Endothelial cell of umbilical vein (primary cell): Measurements from ENCODE around the gene HOXC12. TPM values are rescaled to one million over a fixed set of nuclear protein-coding genes. Genes with fewer than 3 reads are reported as not detected.

Experiments
- BruUV-seq: library from RNA; stranded (reverse); fragments of 400-500 nt; replicated peaks from 2 replicates; lab custom pipeline; 2021; lab: Mats Ljungman, UMichigan
- CTCF ChIA-PET: fragments of 300-600, 350-600 bp; sonication (Branson Sonifier 250); formaldehyde crosslinking; loops from one replicate; lab custom pipeline; 2021; ENCODE audit warnings: antibody characterized with exemption, inconsistent platforms; lab: Charles Lee
- POLR2A ChIA-PET: fragments of 300-600, 350-600 bp; sonication (Branson Sonifier 250); formaldehyde crosslinking; loops from one replicate; lab custom pipeline; 2021; ENCODE audit warnings: antibody characterized with exemption, inconsistent platforms; lab: Charles Lee
- DNase-seq: peaks from one replicate; pipeline ENCODE4 v3.0.0-alpha.2; 2011; ENCODE audit warnings: low read depth, low spot score
- FAIRE-seq: peaks from 2 replicates; lab custom pipeline; 2011; peaks lifted over from hg19 to GRCh38; lab: Jason Lieb, UNC
- H2AFZ ChIP-seq: 2 replicates; pipeline ENCODE4 v1.6.0; 2012; ENCODE audit warnings: low read depth, low read length, control low read depth, inconsistent platforms
- H3K27ac ChIP-seq: 2 replicates; pipeline ENCODE4 v1.5.1; 2011; ENCODE audit warnings: low read depth, mild to moderate bottlenecking, control low read depth, low read length, moderate library complexity; ENCODE audit not compliant: insufficient read depth
- H3K27me3 ChIP-seq, 2 experiments: 2 replicates each; pipeline versions ENCODE4 v1.6.0 to v1.6.1; 2011; ENCODE audit warnings: low read length in 2 of 2, mixed read lengths in 1 of 2; ENCODE audit not compliant: control insufficient read depth in 2 of 2, insufficient read depth in 2 of 2
- H3K36me3 ChIP-seq, 2 experiments: 2 replicates in 1 of 2; 3 replicates in 1 of 2; pipeline ENCODE4 v1.5.1; 2011; ENCODE audit warnings: low read length in 2 of 2, mild to moderate bottlenecking in 1 of 2, moderate library complexity in 1 of 2; ENCODE audit not compliant: control insufficient read depth in 2 of 2, insufficient read depth in 2 of 2; ENCODE audit errors: extremely low read depth in 1 of 2
- H3K4me1 ChIP-seq: 3 replicates; pipeline ENCODE4 v1.5.1; 2011; ENCODE audit warnings: mild to moderate bottlenecking, low read length; ENCODE audit not compliant: control insufficient read depth, insufficient read depth; ENCODE audit errors: extremely low read depth
- H3K4me2 ChIP-seq: 2 replicates; pipeline ENCODE4 v1.6.1; 2011; ENCODE audit warnings: low read length, control low read depth, mixed read lengths; ENCODE audit not compliant: insufficient read depth
- H3K4me3 ChIP-seq, 3 experiments: fragments of 200-600 bp in 1 of 3; sonication (generic), shearing (Covaris generic) in 1 of 3; replicated peaks in 1 of 3; 2 replicates each; pipeline ENCODE4 v1.5.1; 2011 to 2016; ENCODE audit warnings: control low read depth in 3 of 3, low read length in 3 of 3, mild to moderate bottlenecking in 2 of 3, inconsistent platforms in 1 of 3, low read depth in 1 of 3, moderate library complexity in 1 of 3; ENCODE audit not compliant: insufficient read depth in 1 of 3
- H3K79me2 ChIP-seq: 2 replicates; pipeline ENCODE4 v1.6.0; 2012; ENCODE audit warnings: low read length, inconsistent platforms; ENCODE audit not compliant: control insufficient read depth, insufficient read depth
- H3K9ac ChIP-seq: replicated peaks from 2 replicates; pipeline ENCODE3; 2011; ENCODE audit warnings: low read length, control low read depth; ENCODE audit not compliant: insufficient read depth; ENCODE audit errors: extremely low read depth
- H3K9me1 ChIP-seq: replicated peaks from 3 replicates; pipeline ENCODE4 v1.6.0; 2011; ENCODE audit warnings: mild to moderate bottlenecking, low read length; ENCODE audit not compliant: control insufficient read depth, insufficient read depth; ENCODE audit errors: extremely low read depth
- H3K9me3 ChIP-seq: replicated peaks from 2 replicates; pipeline ENCODE4 v1.5.1; 2012; ENCODE audit warnings: low read length, inconsistent platforms; ENCODE audit not compliant: control insufficient read depth, insufficient read depth
- H4K20me1 ChIP-seq: replicated peaks from 2 replicates; pipeline ENCODE3; 2011; ENCODE audit warnings: mild to moderate bottlenecking, low read length; ENCODE audit not compliant: control insufficient read depth, insufficient read depth; ENCODE audit errors: extremely low read depth
- EZH2 ChIP-seq: IDR thresholded peaks from 2 replicates; pipeline ENCODE4 v1.6.1; 2012; ENCODE audit warnings: borderline replicate concordance, low read depth, mild to moderate bottlenecking, moderate library complexity, low read length, inconsistent platforms; ENCODE audit not compliant: severe bottlenecking
- FOS ChIP-seq: IDR thresholded peaks from 2 replicates; pipeline ENCODE4 v1.6.1; 2011; ENCODE audit warnings: mild to moderate bottlenecking, low read length, moderate library complexity, borderline replicate concordance; ENCODE audit not compliant: insufficient read depth
- GATA2 ChIP-seq: IDR thresholded peaks from 2 replicates; pipeline ENCODE4 v1.7.0; 2011; ENCODE audit warnings: low read depth, mild to moderate bottlenecking, moderate library complexity, mixed read lengths, low read length; ENCODE audit not compliant: insufficient read length, insufficient read depth
- JUN ChIP-seq: IDR thresholded peaks from 2 replicates; pipeline ENCODE4 v1.6.1; 2011; ENCODE audit warnings: borderline replicate concordance, low read depth; ENCODE audit not compliant: insufficient read length, insufficient read depth
- MYC ChIP-seq: IDR thresholded peaks from one replicate; pipeline ENCODE4 v1.6.1; 2011; ENCODE audit warnings: mild to moderate bottlenecking, low read depth, low read length
- POLR2A ChIP-seq: IDR thresholded peaks from 2 replicates; pipeline ENCODE4 v1.6.1; 2012; ENCODE audit warnings: low read depth, mild to moderate bottlenecking, control low read depth, low read length
- POLR2AphosphoS5 ChIP-seq: IDR thresholded peaks from 2 replicates; pipeline ENCODE4 v1.6.1; 2012; ENCODE audit warnings: low read depth, mild to moderate bottlenecking, control low read depth, low read length, moderate library complexity; ENCODE audit not compliant: insufficient read depth
- dilution Hi-C: fragments of 300-500 bp; cut with MboI; formaldehyde crosslinking; loops from one replicate; pipeline ENCODE4 v1.15.0; 2019; ENCODE audit warnings: low sequenced_read_pairs; ENCODE audit not compliant: extremely low pct_ligation_motif_present
- intact Hi-C: fragments of 100-400 bp; cut with micrococcal nuclease; formaldehyde crosslinking; loops from one replicate; pipeline ENCODE4 v1.10.0; 2022
- polyA plus RNA-seq, 4 experiments: library from polyadenylated mRNA; depleted of rRNA in 3 of 4; stranded (reverse) in 3 of 4; unstranded in 1 of 4; fragments of >200 nt; gene quantifications; 2 replicates each; pipeline versions ENCODE4 v1.2.1 to v1.2.3, GENCODE V29; 2011 to 2012; ENCODE audit warnings: missing spikeins in 1 of 4
- total RNA-seq: library from RNA; stranded (reverse); gene quantifications from 2 replicates; pipeline ENCODE4 v1.2.3, GENCODE V29; 2021
- TF ChIP-seq, protein P1 (sequence below): IDR thresholded peaks from 2 replicates; pipeline ENCODE4 v1.6.1; 2011; ENCODE audit not compliant: insufficient read depth, insufficient read length
- TF ChIP-seq, protein P2 (sequence below), 2 donors: IDR thresholded peaks; 1 replicate in 1 of 2; 2 replicates in 1 of 2; pipeline ENCODE4 v1.5.1; 2011; ENCODE audit warnings: low read length in 2 of 2, mild to moderate bottlenecking in 2 of 2, moderate library complexity in 2 of 2, control low read depth in 1 of 2, inconsistent platforms in 1 of 2, low read depth in 1 of 2; ENCODE audit not compliant: insufficient read depth in 1 of 2; ENCODE audit errors: extremely low read depth in 1 of 2

HOXC12 gene
- total and polyA plus RNA-seq, 2 donors (not counting 3 experiments of a cell fraction or from before 2014, with no cell fraction given), result not detected

DNA sequence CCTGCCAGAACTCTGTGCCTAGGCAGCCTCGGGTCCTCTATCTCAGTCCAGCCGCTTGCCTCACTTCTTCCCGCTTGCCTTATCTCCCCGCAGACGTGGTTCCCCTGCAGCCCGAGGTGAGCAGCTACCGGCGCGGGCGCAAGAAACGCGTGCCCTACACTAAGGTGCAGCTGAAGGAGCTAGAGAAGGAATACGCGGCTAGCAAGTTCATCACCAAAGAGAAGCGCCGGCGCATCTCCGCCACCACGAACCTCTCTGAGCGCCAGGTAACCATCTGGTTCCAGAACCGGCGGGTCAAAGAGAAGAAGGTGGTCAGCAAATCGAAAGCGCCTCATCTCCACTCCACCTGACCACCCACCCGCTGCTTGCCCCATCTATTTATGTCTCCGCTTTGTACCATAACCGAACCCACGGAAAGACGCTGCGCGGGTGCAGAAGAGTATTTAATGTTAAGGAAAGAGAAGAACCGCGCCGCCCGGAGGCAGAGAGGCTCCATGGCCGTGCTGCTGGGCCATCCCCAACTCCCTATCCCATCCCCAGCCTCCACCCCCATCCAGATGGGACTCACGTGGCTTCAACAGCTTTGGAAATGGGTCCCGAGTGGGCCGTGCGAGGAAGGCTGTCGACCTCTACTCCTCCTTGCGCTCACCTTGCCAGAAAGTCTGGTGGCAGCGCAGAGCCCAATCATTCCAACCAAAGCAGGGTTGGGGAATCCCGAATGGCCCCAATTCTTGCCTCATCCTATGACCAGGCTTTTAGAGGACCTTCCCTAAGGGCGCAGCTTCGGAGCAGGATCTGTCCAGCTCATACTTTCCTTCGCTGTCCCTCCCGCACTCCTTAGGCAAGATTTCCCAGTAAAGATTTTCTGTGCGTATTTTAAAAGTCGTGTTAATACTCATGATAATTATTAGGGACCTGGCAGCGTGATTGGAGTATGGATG, 9.5 kb upstream of the HOXC12 start:
- no peak overlapping the region for H3K9ac ChIP-seq
- no peaks in the 10 kb centered on the region for H3K4me1 ChIP-seq
- no peaks in the 10 kb centered on the region for H3K79me2 ChIP-seq
- no peaks in the 10 kb centered on the region for H4K20me1 ChIP-seq
- no peak overlapping the region for H3K27ac ChIP-seq
- CTCF ChIA-PET, result interaction anchor here (0.5 kb wide), 1 partner anchor 247 kb away, joined by 3 read pairs; no protein-coding TSS in a partner anchor
- H3K9me1 ChIP-seq, result no peaks in the 10 kb centered on the region
- H3K9me3 ChIP-seq, result no peaks in the 10 kb centered on the region
- POLR2A ChIA-PET, result no interaction called here
- intact Hi-C loops (no loop called here), dilution Hi-C loops (no loop called here)
- no peak overlapping the region for H3K4me3 ChIP-seq
- no peak overlapping the region for H3K4me2 ChIP-seq
- FAIRE-seq (no peak), DNase-seq (no peak)
- TF ChIP-seq EZH2 (peak; percentile 72), MYC (no peak)
- no peak overlapping the region for H2AFZ ChIP-seq
- H3K36me3 ChIP-seq, result no peaks in the 10 kb centered on the region
- H3K27me3 ChIP-seq, result peaks cover 78 to 94% of the 10 kb centered on the region in 2 experiments
- BruUV-seq, result no TSS peak

DNA sequence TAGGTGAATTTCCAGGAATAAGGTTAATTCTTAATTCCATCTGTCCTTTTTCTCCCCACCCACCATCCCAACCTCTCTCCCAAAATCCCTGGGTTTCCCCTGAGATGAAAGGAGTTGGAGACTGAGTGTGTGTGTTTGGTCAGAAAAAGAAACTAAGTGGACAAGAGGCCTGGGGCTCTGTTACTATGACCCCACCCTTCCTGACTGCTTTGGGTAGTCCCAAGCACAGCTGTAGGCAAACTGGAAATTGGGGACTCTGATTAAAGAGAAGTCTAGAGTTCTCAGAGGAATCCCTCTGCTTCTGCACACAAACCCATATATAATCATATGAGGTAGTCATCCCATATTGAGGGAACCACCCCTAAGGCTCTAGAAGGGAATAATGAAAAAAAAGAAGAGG, 7.0 kb upstream of the HOXC12 start:
- DNase-seq (no peak), FAIRE-seq (no peak)
- intact Hi-C loops, result no loop called here
- CTCF ChIA-PET, result no interaction called here
- POLR2A ChIA-PET, result no interaction called here
- Histone ChIP-seq H2AFZ (no peak overlapping the region), H3K4me3 (no peak overlapping the region), H3K79me2 (no peaks in the 10 kb centered on the region), H3K27me3 (peaks cover 90 to 97% of the 10 kb centered on the region in 2 experiments), H3K9ac (no peak overlapping the region), H3K9me1 (no peaks in the 10 kb centered on the region), H4K20me1 (no peaks in the 10 kb centered on the region), H3K36me3 (no peaks in the 10 kb centered on the region), H3K27ac (no peak overlapping the region), H3K4me2 (no peak overlapping the region), H3K4me1 (no peaks in the 10 kb centered on the region), H3K9me3 (no peaks in the 10 kb centered on the region)
- no TSS peak for BruUV-seq
- dilution Hi-C loops, result no loop called here
- TF ChIP-seq POLR2A (no peak), EZH2 (no peak), GATA2 (no peak), FOS (no peak), POLR2AphosphoS5 (no peak), MYC (no peak), JUN (no peak)
- TF ChIP-seq, protein P1, sequence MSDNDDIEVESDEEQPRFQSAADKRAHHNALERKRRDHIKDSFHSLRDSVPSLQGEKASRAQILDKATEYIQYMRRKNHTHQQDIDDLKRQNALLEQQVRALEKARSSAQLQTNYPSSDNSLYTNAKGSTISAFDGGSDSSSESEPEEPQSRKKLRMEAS, result no peak
- TF ChIP-seq, protein P2, sequence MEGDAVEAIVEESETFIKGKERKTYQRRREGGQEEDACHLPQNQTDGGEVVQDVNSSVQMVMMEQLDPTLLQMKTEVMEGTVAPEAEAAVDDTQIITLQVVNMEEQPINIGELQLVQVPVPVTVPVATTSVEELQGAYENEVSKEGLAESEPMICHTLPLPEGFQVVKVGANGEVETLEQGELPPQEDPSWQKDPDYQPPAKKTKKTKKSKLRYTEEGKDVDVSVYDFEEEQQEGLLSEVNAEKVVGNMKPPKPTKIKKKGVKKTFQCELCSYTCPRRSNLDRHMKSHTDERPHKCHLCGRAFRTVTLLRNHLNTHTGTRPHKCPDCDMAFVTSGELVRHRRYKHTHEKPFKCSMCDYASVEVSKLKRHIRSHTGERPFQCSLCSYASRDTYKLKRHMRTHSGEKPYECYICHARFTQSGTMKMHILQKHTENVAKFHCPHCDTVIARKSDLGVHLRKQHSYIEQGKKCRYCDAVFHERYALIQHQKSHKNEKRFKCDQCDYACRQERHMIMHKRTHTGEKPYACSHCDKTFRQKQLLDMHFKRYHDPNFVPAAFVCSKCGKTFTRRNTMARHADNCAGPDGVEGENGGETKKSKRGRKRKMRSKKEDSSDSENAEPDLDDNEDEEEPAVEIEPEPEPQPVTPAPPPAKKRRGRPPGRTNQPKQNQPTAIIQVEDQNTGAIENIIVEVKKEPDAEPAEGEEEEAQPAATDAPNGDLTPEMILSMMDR (IDR thresholded peaks at IDR 0.05; ENCODE audit: extremely low read depth in 1 of 2, insufficient read depth in 1 of 2, low read depth in 1 of 2, low read length in 2 of 2), result no peak
